Neural progenitor cell (in vitro differentiated cells): ENCODE results near the gene SAMD4A. TPM values are rescaled to one million over a fixed set of nuclear protein-coding genes. Genes with fewer than 3 reads are reported as not detected.

Experiments used
- DNase-seq: peaks from one replicate; pipeline ENCODE4 v3.0.0-alpha.2; 2016; ENCODE audit warnings: low spot score
- H2AFZ ChIP-seq: fragments of 200-600 bp; sonication (generic); replicated peaks from 2 replicates; pipeline ENCODE4 v1.6.1; 2016; ENCODE audit warnings: antibody characterized with exemption
- H3F3A ChIP-seq: fragments of 200-600 bp; sonication (generic); 2 replicates; pipeline ENCODE4 v1.6.1; 2016; ENCODE audit warnings: antibody characterized with exemption, low read depth
- H3K27ac ChIP-seq: fragments of 200-600 bp; sonication (generic); 2 replicates; pipeline ENCODE4 v1.5.1; 2016; ENCODE audit warnings: mild to moderate bottlenecking
- H3K27me3 ChIP-seq: fragments of 200-600 bp; sonication (generic); 2 replicates; pipeline ENCODE4 v1.6.1; 2016; ENCODE audit warnings: mild to moderate bottlenecking, moderate library complexity
- H3K36me3 ChIP-seq: fragments of 200-600 bp; sonication (generic); 2 replicates; pipeline ENCODE4 v1.5.1; 2016
- H3K4me1 ChIP-seq: fragments of 200-600 bp; sonication (generic); 2 replicates; pipeline ENCODE4 v1.6.1; 2016; ENCODE audit warnings: mixed run types
- H3K4me2 ChIP-seq: fragments of 200-600 bp; sonication (generic); 2 replicates; pipeline ENCODE4 v1.6.1; 2016
- H3K4me3 ChIP-seq: fragments of 200-600 bp; sonication (generic); 2 replicates; pipeline ENCODE4 v1.5.1; 2016
- H3K79me2 ChIP-seq: fragments of 200-600 bp; sonication (generic); 2 replicates; pipeline ENCODE4 v1.6.1; 2016; ENCODE audit warnings: low read depth
- H3K9ac ChIP-seq: fragments of 200-600 bp; sonication (generic); 2 replicates; pipeline ENCODE4 v1.6.1; 2016
- H3K9me3 ChIP-seq: fragments of 200-600 bp; sonication (generic); 2 replicates; pipeline ENCODE4 v1.5.1; 2016; ENCODE audit warnings: low read depth
- H4K20me1 ChIP-seq: fragments of 200-600 bp; sonication (generic); 2 replicates; pipeline ENCODE4 v1.6.1; 2016; ENCODE audit warnings: low read depth
- H3K27ac Mint-ChIP-seq: 3 replicates; pipeline ENCODE4 v1.8.0; 2021; ENCODE audit warnings: mixed read lengths
- H3K27me3 Mint-ChIP-seq: 2 replicates; pipeline ENCODE4 v1.8.0; 2022; ENCODE audit warnings: low read depth, mild to moderate bottlenecking, inconsistent platforms, moderate library complexity, mixed read lengths; ENCODE audit not compliant: insufficient read depth
- H3K36me3 Mint-ChIP-seq: 3 replicates; pipeline ENCODE4 v1.8.0; 2021; ENCODE audit warnings: mixed read lengths
- H3K4me1 Mint-ChIP-seq: 3 replicates; pipeline ENCODE4 v1.8.0; 2021; ENCODE audit warnings: mixed read lengths
- H3K4me3 Mint-ChIP-seq: 3 replicates; pipeline ENCODE4 v1.8.0; 2021; ENCODE audit warnings: mild to moderate bottlenecking, moderate library complexity, mixed read lengths
- H3K9me3 Mint-ChIP-seq: 3 replicates; pipeline ENCODE4 v1.8.0; 2020; ENCODE audit warnings: mixed read lengths
- EZH2 ChIP-seq: fragments of 200-600 bp; sonication (generic); IDR thresholded peaks from 2 replicates; pipeline ENCODE4 v1.6.1; 2017; ENCODE audit warnings: antibody characterized with exemption, mild to moderate bottlenecking, moderate library complexity
- EZH2phosphoT487 ChIP-seq: fragments of 200-600 bp; sonication (generic); IDR thresholded peaks from 2 replicates; pipeline ENCODE4 v1.6.1; 2017; ENCODE audit warnings: antibody characterized with exemption
- total RNA-seq: library from RNA; depleted of rRNA; stranded (reverse); fragments of >200 nt; gene quantifications from 2 replicates; pipeline ENCODE4 v1.2.3, GENCODE V29; 2015; ENCODE audit warnings: low replicate concordance
- TF ChIP-seq, protein P1 (sequence below): fragments of 200-600 bp; sonication (generic); IDR thresholded peaks from 2 replicates; pipeline ENCODE4 v1.5.1; 2017; ENCODE audit warnings: antibody characterized with exemption, mild to moderate bottlenecking

Gene SAMD4A
- total RNA-seq, 1 donor from 2014 or later = 4.3 TPM

- H3K27me3 Mint-ChIP-seq = peaks cover 6% of the 10 kb centered on the region
- H3K9me3 Mint-ChIP-seq = no peaks in the 10 kb centered on the region
- H3K4me3 Mint-ChIP-seq = no peak overlapping the region
- Histone ChIP-seq H2AFZ (no peak overlapping the region), H3F3A (no peaks in the 10 kb centered on the region), H4K20me1 (no peaks in the 10 kb centered on the region), H3K4me3 (no peak overlapping the region), H3K9ac (no peak overlapping the region), H3K9me3 (no peaks in the 10 kb centered on the region), H3K36me3 (no peaks in the 10 kb centered on the region), H3K4me2 (no peak overlapping the region), H3K4me1 (no peaks in the 10 kb centered on the region), H3K27me3 (peaks cover 30% of the 10 kb centered on the region), H3K79me2 (no peaks in the 10 kb centered on the region), H3K27ac (no peak overlapping the region)
- peak overlapping the region; percentile 25 for H3K27ac Mint-ChIP-seq
- peaks cover 11% of the 10 kb centered on the region for H3K4me1 Mint-ChIP-seq
- no peak for TF ChIP-seq EZH2phosphoT487
- no peaks in the 10 kb centered on the region for H3K36me3 Mint-ChIP-seq
- DNase-seq = no peak
Measured at GRCh38 chr14:54808326-54809161, 241.6 kb downstream of the SAMD4A start.

- no peaks in the 10 kb centered on the region for H4K20me1 ChIP-seq
- H3K9ac ChIP-seq = no peak overlapping the region
- peaks cover 8% of the 10 kb centered on the region for H3K27me3 Mint-ChIP-seq
- H3K4me2 ChIP-seq = no peak overlapping the region
- H3K27me3 ChIP-seq = peaks cover 22% of the 10 kb centered on the region
- no peak for DNase-seq
- H3K4me3 ChIP-seq = no peak overlapping the region
- H3K4me1 Mint-ChIP-seq = peaks cover 11% of the 10 kb centered on the region
- no peak overlapping the region for H3K4me3 Mint-ChIP-seq
- H2AFZ ChIP-seq = no peak overlapping the region
- H3K9me3 Mint-ChIP-seq = no peaks in the 10 kb centered on the region
- H3K27ac Mint-ChIP-seq = no peak overlapping the region
- no peaks in the 10 kb centered on the region for H3K36me3 ChIP-seq
- H3K36me3 Mint-ChIP-seq = no peaks in the 10 kb centered on the region
- H3K79me2 ChIP-seq = no peaks in the 10 kb centered on the region
- no peaks in the 10 kb centered on the region for H3K4me1 ChIP-seq
- no peak overlapping the region for H3K27ac ChIP-seq
- H3K9me3 ChIP-seq = no peaks in the 10 kb centered on the region
- no peaks in the 10 kb centered on the region for H3F3A ChIP-seq
- TF ChIP-seq EZH2 = no peak
- TF ChIP-seq EZH2phosphoT487 = no peak
- TF ChIP-seq, protein P1, sequence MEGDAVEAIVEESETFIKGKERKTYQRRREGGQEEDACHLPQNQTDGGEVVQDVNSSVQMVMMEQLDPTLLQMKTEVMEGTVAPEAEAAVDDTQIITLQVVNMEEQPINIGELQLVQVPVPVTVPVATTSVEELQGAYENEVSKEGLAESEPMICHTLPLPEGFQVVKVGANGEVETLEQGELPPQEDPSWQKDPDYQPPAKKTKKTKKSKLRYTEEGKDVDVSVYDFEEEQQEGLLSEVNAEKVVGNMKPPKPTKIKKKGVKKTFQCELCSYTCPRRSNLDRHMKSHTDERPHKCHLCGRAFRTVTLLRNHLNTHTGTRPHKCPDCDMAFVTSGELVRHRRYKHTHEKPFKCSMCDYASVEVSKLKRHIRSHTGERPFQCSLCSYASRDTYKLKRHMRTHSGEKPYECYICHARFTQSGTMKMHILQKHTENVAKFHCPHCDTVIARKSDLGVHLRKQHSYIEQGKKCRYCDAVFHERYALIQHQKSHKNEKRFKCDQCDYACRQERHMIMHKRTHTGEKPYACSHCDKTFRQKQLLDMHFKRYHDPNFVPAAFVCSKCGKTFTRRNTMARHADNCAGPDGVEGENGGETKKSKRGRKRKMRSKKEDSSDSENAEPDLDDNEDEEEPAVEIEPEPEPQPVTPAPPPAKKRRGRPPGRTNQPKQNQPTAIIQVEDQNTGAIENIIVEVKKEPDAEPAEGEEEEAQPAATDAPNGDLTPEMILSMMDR = no peak
Measured at GRCh38 chr14:54809767-54810166, 242.8 kb downstream of the SAMD4A start.

DNA sequence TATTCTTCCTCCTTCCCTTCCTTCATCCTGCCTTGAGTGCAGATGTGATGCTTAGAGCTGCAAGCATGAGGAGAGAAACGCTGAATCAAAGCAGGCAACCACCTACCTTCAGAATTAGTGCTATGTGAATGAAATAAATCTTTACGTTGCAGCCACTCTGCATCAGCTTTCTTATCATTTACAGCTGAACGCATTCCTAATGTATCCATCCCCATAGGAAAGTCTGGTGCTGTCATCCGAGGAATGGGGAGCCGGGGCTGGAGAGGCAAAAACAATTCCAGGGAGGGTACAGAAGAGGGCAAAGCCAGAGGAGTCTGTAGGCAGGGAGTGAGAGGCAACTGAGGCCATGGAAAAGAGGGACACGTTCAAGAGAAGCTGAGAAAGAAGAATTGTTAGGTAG, 245.7 kb downstream of the SAMD4A start:
- no peak overlapping the region for H3K9ac ChIP-seq
- peaks cover 11% of the 10 kb centered on the region for H3K4me1 Mint-ChIP-seq

More for the DNA sequence above, 245.7 kb downstream of the SAMD4A start:
- Histone ChIP-seq H3K36me3 (no peaks in the 10 kb centered on the region), H2AFZ (no peak overlapping the region), H3K27me3 (no peaks in the 10 kb centered on the region), H3K9me3 (no peaks in the 10 kb centered on the region), H3K79me2 (no peaks in the 10 kb centered on the region), H3K27ac (no peak overlapping the region), H3F3A (peaks cover 1% of the 10 kb centered on the region), H3K4me3 (no peak overlapping the region), H3K4me2 (no peak overlapping the region), H4K20me1 (no peaks in the 10 kb centered on the region), H3K4me1 (peaks cover 4% of the 10 kb centered on the region)
- Mint-ChIP-seq H3K27me3 (peaks cover 10% of the 10 kb centered on the region), H3K36me3 (no peaks in the 10 kb centered on the region), H3K9me3 (no peaks in the 10 kb centered on the region), H3K4me3 (no peak overlapping the region), H3K27ac (no peak overlapping the region)
- TF ChIP-seq, protein P1 = no peak
- TF ChIP-seq EZH2 (no peak), EZH2phosphoT487 (no peak)
- DNase-seq = no peak
